Subcutaneous adipose tissue (tissue), 4 donors: Measurements from ENCODE around the gene XPO1. TPM values are rescaled to one million over a fixed set of nuclear protein-coding genes. Genes with fewer than 3 reads are reported as not detected.

Experiments
- total RNA-seq, 4 donors: library from RNA; depleted of rRNA; stranded (reverse); fragments of >200 nt; gene quantifications; one replicate each; pipeline ENCODE4 v1.1.0, GENCODE V29; 2016
- TF ChIP-seq, protein P1 (sequence below): fragments of 450-650 bp; IDR thresholded peaks from one replicate; pipeline ENCODE4 v1.5.1; 2016; ENCODE audit warnings: low read depth, mild to moderate bottlenecking, control low read depth, antibody characterized with exemption, moderate library complexity

XPO1 gene
- total RNA-seq, 4 donors from 2014 or later: 96.1 to 139 (median 121) TPM

DNA sequence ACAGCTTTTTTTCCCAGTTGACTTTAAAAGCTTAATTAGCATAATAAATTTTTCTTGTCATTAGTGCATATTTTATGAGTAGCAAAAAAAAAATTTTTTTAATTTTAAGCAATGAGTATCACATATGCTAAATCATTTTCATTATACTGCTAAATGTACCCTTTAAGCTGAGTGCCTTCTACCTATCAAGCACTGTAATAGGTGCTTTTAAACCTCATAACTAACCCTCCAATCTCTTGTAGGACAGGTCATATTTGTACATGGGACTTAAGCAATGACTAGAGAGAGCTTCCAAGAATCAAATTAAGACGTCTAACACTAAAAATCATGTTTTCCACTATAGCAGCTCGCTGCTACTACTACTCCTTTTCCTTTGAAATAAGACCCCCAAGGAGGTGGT, 7.4 kb downstream of the XPO1 start:
- TF ChIP-seq, protein P1, sequence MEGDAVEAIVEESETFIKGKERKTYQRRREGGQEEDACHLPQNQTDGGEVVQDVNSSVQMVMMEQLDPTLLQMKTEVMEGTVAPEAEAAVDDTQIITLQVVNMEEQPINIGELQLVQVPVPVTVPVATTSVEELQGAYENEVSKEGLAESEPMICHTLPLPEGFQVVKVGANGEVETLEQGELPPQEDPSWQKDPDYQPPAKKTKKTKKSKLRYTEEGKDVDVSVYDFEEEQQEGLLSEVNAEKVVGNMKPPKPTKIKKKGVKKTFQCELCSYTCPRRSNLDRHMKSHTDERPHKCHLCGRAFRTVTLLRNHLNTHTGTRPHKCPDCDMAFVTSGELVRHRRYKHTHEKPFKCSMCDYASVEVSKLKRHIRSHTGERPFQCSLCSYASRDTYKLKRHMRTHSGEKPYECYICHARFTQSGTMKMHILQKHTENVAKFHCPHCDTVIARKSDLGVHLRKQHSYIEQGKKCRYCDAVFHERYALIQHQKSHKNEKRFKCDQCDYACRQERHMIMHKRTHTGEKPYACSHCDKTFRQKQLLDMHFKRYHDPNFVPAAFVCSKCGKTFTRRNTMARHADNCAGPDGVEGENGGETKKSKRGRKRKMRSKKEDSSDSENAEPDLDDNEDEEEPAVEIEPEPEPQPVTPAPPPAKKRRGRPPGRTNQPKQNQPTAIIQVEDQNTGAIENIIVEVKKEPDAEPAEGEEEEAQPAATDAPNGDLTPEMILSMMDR: no peak

DNA sequence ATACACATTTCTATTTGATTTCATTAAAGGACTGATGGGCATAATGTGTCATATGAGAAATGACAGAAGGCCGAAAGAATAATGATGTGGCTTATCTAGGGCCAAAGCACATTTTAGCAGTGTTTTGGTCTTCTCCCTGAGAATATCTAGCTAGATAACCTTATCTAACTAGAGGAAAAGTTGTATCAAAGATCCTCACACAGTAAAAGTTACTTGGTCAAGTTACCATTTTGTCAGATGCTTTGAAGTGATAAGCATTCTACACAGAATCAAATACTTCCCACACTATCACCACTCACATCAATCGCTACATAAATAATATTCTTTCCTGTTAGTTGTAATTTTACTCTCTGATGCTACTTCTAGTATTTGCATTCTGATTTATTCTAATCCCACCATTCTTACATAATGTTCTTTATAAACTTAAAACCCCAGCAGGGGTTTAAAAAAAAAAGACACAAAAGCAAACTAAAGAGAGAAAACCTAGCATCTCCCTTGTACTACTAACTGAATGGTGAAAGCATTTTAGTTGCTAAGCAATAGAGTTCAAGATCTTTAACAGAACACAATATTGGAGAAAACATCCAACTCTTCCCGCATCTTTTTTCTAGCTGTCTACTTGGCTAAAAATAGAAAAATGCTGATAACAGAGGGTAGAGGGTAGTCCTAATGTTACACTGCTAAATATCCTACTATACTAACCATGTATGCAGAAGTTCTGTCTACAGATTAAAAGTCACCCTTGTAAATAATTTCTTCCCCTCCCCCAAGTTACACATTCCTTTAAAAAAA, 8.0 kb downstream of the XPO1 start:
- TF ChIP-seq, protein P1: no peak

DNA sequence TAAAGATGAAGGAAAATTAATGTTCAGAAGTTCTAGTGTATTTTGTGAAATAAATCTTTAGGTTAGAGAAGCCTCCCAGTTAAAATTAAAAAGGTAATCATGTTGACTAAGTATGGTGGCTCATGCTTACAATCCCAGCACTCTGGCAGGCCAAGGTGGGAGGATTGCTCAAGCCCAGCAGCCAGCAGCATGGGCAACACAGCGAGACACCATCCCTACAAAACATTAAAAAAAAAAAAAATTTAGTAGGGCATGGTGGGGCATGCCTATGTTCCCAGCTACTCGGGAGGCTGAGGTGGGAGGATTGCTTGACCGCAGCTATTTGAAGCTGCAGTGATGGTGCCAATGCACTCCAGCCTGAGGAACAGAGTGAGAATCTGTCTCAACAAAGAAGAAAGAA, 17.9 kb downstream of the XPO1 start:
- TF ChIP-seq, protein P1: no peak

DNA sequence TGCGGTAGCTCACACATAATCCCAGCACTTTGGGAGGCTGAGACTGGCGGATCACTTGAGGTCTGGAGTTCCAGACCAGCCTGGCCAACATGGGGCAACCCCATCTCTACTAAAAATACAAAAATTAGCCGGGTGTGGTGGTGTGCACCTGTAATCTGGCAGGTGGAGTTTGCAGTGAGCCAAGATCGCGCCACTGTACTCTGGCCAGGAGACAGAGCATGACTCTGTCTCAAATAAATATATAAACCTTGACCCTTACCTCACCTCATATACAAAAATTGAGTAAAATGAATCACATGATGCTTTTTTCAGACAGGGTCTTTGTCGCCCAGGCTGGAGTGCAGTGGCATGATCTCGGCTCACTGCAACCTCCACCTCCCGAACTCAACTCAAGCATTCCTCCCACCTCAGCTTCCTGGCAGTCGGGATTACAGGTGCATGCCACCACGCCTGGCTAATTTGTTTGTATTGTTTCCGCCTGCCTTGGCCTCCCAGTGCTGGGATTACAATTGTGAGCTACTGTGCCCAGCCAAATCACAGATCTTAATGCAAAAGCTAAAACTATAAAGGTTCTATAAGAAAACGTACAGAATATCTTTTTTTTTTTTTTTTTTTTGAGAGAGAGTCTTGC, 25.3 kb downstream of the XPO1 start:
- TF ChIP-seq, protein P1: no peak

DNA sequence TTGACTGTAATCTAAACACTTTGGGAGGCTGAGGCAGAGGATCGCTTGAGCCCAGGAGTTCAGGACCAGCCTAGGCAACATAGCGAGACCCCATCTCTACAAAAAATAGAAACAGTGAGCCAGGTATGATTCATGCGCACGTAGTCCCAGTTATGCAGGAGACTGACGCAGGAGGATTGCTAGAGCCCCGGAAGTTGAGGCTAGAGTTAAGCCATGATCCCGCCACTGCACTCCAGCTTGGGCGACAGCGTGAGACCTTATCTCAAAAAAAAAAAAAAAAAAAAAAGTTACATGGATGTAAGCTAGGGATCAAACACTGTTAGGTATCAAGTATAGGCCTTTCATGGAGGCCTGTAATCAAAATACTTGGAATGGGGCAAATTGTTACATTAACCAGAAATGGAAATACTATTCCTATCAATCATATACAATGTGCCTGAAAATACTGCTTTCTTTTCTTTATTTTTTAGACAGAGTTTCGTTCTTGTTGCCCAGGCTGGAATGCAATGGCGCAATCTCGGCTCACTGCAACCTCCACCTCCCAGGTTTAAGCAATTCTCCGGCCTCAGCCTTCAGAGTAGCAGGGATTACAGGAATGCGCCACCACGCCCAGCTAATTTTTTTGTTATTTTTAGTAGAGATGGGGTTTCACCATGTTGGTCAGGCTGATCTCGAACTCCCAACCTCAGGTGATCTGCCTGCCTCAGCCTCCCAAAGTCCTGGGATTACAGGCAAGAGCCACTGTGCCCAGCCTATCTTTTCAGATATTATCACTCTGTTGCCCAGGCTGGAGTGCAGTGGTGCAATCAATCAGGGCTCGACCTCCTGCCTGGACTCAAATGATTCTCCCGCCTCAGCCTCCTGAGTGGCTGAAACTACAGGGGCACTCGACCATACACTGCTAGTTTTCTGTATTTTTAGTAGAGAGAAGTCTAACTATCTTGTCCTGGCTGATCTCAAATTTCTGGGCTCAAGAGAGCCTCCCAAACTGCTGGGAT, 27.2 kb downstream of the XPO1 start:
- TF ChIP-seq, protein P1: no peak

DNA sequence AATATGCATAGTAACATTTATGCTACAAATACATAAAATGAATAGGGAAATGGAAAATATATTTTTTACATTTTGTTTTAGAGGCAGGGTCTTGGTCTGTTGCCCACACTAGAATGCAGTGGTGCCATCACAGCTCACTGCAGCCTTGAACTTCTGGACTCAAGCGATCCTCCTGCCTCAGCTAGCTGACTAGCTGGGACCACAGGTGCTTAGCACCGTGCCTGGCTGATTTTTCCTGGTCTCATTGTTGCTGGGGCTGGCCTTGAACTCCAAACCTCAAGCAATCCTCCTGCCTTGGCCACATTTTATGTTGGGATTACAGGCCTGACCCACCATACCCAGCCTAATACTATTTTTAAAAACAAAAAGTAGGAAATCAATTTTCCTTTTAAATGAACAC, 33.2 kb downstream of the XPO1 start:
- TF ChIP-seq, protein P1: no peak

DNA sequence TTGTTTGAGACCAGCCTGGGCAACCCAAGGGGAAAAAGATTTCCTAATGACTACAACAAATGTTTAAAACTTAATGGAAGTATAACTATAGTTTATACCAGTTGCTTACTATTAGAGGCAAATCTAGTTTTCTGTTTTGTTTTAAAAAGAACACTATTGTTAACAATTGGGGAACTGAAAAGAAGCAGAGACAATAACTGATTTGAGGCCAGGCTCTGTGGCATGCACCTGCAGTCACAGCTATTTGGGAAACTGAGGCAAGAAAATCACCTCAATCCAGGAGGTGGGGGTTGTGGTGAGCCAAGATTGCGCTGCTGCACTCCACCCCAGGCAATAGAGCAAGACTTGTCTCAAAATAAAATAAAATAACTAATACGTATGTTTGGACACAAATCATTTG, 39.1 kb downstream of the XPO1 start:
- TF ChIP-seq, protein P1: no peak
